ACC112 (cell line): Measurements from ENCODE around the gene MLLT10.

Experiments
- H2AFZ ChIP-seq: fragments of 200-600 bp; sonication (generic); one replicate; pipeline ENCODE4 v1.6.0; 2017; ENCODE audit warnings: antibody characterized with exemption, low read length; ENCODE audit not compliant: unreplicated experiment
- H3K27ac ChIP-seq: fragments of 200-600 bp; sonication (generic); 2 replicates; pipeline ENCODE4 v1.5.1; 2014; ENCODE audit warnings: low read depth, mild to moderate bottlenecking, antibody characterized with exemption, low read length, moderate library complexity
- H3K27me3 ChIP-seq: fragments of 200-600 bp; sonication (generic); 2 replicates; pipeline ENCODE4 v1.6.1; 2014; ENCODE audit warnings: mild to moderate bottlenecking, antibody characterized with exemption, low read length, moderate library complexity, mixed read lengths; ENCODE audit not compliant: insufficient read depth
- H3K36me3 ChIP-seq: fragments of 200-600 bp; sonication (generic); 2 replicates; pipeline ENCODE4 v1.6.1; 2016; ENCODE audit warnings: mild to moderate bottlenecking, antibody characterized with exemption, low read length, moderate library complexity, mixed read lengths; ENCODE audit not compliant: insufficient read depth
- H3K4me1 ChIP-seq: fragments of 200-600 bp; sonication (generic); one replicate; pipeline ENCODE4 v1.6.1; 2016; ENCODE audit warnings: low read length, mixed read lengths; ENCODE audit not compliant: insufficient read depth, unreplicated experiment, control insufficient read depth
- H3K4me3 ChIP-seq: fragments of 200-600 bp; sonication (generic); 2 replicates; pipeline ENCODE4 v1.5.1; 2014; ENCODE audit warnings: mild to moderate bottlenecking, low read depth, low read length
- H3K79me2 ChIP-seq: fragments of 200-600 bp; sonication (generic); one replicate; pipeline ENCODE4 v1.6.0; 2016; ENCODE audit warnings: low read length; ENCODE audit not compliant: control insufficient read depth, unreplicated experiment, insufficient read depth

Gene MLLT10

GRCh38 chr10:21754410-21755011 lies 220.5 kb downstream of the MLLT10 start:
- H3K36me3 ChIP-seq, result no peaks in the 10 kb centered on the region
- H3K4me1 ChIP-seq, result no peaks in the 10 kb centered on the region
- no peaks in the 10 kb centered on the region for H3K27me3 ChIP-seq
- no peak overlapping the region for H3K4me3 ChIP-seq
- no peaks in the 10 kb centered on the region for H3K79me2 ChIP-seq
- no peak overlapping the region for H2AFZ ChIP-seq
- no peak overlapping the region for H3K27ac ChIP-seq

GRCh38 chr10:21756707-21757106 lies 222.7 kb downstream of the MLLT10 start:
- H3K36me3 ChIP-seq, result no peaks in the 10 kb centered on the region
- no peaks in the 10 kb centered on the region for H3K27me3 ChIP-seq
- no peak overlapping the region for H3K27ac ChIP-seq
- no peak overlapping the region for H2AFZ ChIP-seq
- H3K79me2 ChIP-seq, result no peaks in the 10 kb centered on the region
- no peak overlapping the region for H3K4me3 ChIP-seq
- H3K4me1 ChIP-seq, result no peaks in the 10 kb centered on the region

GRCh38 chr10:21757185-21757901 lies 223.3 kb downstream of the MLLT10 start:
- no peaks in the 10 kb centered on the region for H3K79me2 ChIP-seq
- no peak overlapping the region for H3K27ac ChIP-seq
- no peaks in the 10 kb centered on the region for H3K27me3 ChIP-seq
- H3K36me3 ChIP-seq, result no peaks in the 10 kb centered on the region
- H2AFZ ChIP-seq, result no peak overlapping the region
- H3K4me1 ChIP-seq, result no peaks in the 10 kb centered on the region
- no peak overlapping the region for H3K4me3 ChIP-seq

- Histone ChIP-seq H2AFZ (no peak overlapping the region), H3K27ac (no peak overlapping the region), H3K36me3 (no peaks in the 10 kb centered on the region), H3K27me3 (no peaks in the 10 kb centered on the region), H3K4me3 (no peak overlapping the region), H3K79me2 (no peaks in the 10 kb centered on the region), H3K4me1 (no peaks in the 10 kb centered on the region)
These were observed 224.2 kb downstream of the MLLT10 start for GRCh38 chr10:21758239-21758638.

- H3K27ac ChIP-seq, result no peak overlapping the region
- H3K4me3 ChIP-seq, result no peak overlapping the region
These were observed 224.7 kb downstream of the MLLT10 start for GRCh38 chr10:21758696-21759095.

GRCh38 chr10:21759232-21759631 lies 225.2 kb downstream of the MLLT10 start:
- Histone ChIP-seq H3K4me3 (no peak overlapping the region), H3K79me2 (no peaks in the 10 kb centered on the region), H3K27me3 (no peaks in the 10 kb centered on the region), H3K4me1 (no peaks in the 10 kb centered on the region), H3K36me3 (no peaks in the 10 kb centered on the region), H2AFZ (no peak overlapping the region), H3K27ac (no peak overlapping the region)

More at GRCh38 chr10:21758696-21759095, 224.7 kb downstream of the MLLT10 start:
- H3K27me3 ChIP-seq, result no peaks in the 10 kb centered on the region
- no peaks in the 10 kb centered on the region for H3K36me3 ChIP-seq
- no peak overlapping the region for H2AFZ ChIP-seq
- no peaks in the 10 kb centered on the region for H3K4me1 ChIP-seq
- H3K79me2 ChIP-seq, result no peaks in the 10 kb centered on the region

- H3K4me1 ChIP-seq, result no peaks in the 10 kb centered on the region
- H3K27me3 ChIP-seq, result no peaks in the 10 kb centered on the region
- no peak overlapping the region for H3K27ac ChIP-seq
These were observed 226.3 kb downstream of the MLLT10 start for GRCh38 chr10:21760332-21760731.

GRCh38 chr10:21764466-21765189 lies 230.6 kb downstream of the MLLT10 start:
- H3K79me2 ChIP-seq, result no peaks in the 10 kb centered on the region
- no peak overlapping the region for H3K4me3 ChIP-seq
- no peaks in the 10 kb centered on the region for H3K4me1 ChIP-seq
- no peaks in the 10 kb centered on the region for H3K27me3 ChIP-seq
- no peak overlapping the region for H2AFZ ChIP-seq
- H3K27ac ChIP-seq, result no peak overlapping the region
- no peaks in the 10 kb centered on the region for H3K36me3 ChIP-seq

More at GRCh38 chr10:21760332-21760731, 226.3 kb downstream of the MLLT10 start:
- Histone ChIP-seq H3K4me3 (no peak overlapping the region), H3K36me3 (no peaks in the 10 kb centered on the region), H3K79me2 (no peaks in the 10 kb centered on the region), H2AFZ (no peak overlapping the region)

- no peak overlapping the region for H2AFZ ChIP-seq
- no peaks in the 10 kb centered on the region for H3K4me1 ChIP-seq
- no peak overlapping the region for H3K4me3 ChIP-seq
- H3K36me3 ChIP-seq, result peaks cover 3% of the 10 kb centered on the region; the same call in 1 of the 2 replicates
- H3K27me3 ChIP-seq, result no peaks in the 10 kb centered on the region
- H3K27ac ChIP-seq, result no peak overlapping the region
- no peaks in the 10 kb centered on the region for H3K79me2 ChIP-seq
These were observed 235.0 kb downstream of the MLLT10 start for GRCh38 chr10:21769041-21769440.

- Histone ChIP-seq H3K79me2 (no peaks in the 10 kb centered on the region), H3K27ac (no peak overlapping the region), H2AFZ (no peak overlapping the region)
These were observed 237.2 kb downstream of the MLLT10 start for GRCh38 chr10:21771219-21771618.

More at GRCh38 chr10:21771219-21771618, 237.2 kb downstream of the MLLT10 start:
- Histone ChIP-seq H3K4me1 (no peaks in the 10 kb centered on the region), H3K4me3 (no peak overlapping the region), H3K27me3 (no peaks in the 10 kb centered on the region), H3K36me3 (peaks cover 3% of the 10 kb centered on the region; the same call in 1 of the 2 replicates)
